ENCODE results near the gene ANO9.

DNA sequence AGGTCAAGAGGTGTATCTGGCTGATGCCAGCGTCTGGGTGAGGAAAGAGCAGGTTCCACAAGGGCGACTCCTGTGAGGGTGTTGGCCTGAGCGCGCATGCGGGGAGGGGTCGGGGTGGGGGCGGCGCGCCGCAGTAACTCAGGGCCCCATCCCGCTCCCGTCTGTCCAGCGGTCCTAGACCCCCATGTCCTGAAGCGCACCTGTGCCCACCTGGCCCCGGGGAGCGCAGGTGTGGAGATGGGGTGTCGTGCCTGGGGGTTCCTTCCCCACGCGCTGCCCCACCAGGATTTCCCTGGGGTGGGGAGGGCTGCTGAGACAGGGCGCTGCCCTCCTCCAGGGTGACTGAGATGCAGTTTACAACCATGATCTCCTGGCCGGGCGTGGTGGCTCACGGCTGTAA is 44.4 kb upstream of the ANO9 start:
- TF ChIP-seq CTCF (IDR thresholded peaks at IDR 0.05) (no peak), POLR2A (IDR thresholded peaks at IDR 0.05) (no peak)
